NCI-H510A treated with DMSO at 0.1 percent for 48 hours (cell line): ENCODE measurements around the gene SCIMP.
"Not testable (repeated sequence)": the region's sequence is repeated elsewhere in the genome, so short reads cannot be mapped to it uniquely, and the experiment has no call there.

Experiments
- DNase-seq: peaks from one replicate; lab custom pipeline; 2025; lab: John Stamatoyannopoulos, UW

SCIMP gene

DNA sequence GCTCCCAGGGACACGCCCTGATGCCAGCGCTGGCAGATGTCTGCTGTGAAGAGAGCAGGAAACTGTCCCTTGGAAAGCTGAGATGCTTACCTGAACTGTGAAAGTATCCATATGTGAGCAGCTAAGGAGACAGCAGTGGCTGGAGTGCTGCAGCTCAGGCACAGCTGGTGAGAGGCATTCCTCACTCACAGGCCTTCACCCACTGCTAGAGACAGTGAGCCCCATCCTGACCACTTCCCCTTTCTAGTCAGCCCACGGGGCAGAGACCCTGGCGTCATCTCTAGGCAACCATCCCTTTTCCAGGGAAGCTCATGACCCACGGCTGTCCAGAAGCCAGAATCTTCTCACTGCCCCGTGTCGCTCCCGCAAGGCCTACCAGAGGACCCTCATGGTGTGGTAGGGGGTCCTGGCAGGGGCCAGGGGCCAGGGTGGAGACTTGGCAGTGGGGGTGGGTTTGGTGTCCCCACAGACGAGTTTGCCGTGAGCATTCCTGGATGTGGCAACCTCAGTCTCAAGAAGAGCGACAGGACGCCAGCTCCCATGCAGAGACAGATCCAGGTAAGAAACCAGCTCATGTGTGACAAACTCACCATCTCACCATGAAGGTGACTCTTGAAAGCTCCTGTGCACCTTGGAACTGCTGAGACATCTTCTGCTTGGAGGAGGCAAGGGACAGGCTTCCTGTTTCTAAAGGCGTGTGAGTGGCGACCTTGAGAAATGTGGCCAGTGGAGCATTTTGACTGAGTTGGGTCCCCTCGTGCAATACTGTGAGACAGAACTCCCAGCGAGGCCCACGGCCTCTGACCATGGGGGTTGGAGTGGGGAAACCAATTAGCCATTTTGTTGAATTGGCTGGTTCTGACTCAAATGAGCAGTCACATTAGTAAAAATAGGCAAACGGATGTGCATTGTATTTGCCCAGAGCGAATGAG, at the start of gene SCIMP:
SCIMP (minus strand) TSS at position 216 of the 932 bp plus-strand sequence; CDS start at position 111, 105 bp downstream.
- no peak for DNase-seq

DNA sequence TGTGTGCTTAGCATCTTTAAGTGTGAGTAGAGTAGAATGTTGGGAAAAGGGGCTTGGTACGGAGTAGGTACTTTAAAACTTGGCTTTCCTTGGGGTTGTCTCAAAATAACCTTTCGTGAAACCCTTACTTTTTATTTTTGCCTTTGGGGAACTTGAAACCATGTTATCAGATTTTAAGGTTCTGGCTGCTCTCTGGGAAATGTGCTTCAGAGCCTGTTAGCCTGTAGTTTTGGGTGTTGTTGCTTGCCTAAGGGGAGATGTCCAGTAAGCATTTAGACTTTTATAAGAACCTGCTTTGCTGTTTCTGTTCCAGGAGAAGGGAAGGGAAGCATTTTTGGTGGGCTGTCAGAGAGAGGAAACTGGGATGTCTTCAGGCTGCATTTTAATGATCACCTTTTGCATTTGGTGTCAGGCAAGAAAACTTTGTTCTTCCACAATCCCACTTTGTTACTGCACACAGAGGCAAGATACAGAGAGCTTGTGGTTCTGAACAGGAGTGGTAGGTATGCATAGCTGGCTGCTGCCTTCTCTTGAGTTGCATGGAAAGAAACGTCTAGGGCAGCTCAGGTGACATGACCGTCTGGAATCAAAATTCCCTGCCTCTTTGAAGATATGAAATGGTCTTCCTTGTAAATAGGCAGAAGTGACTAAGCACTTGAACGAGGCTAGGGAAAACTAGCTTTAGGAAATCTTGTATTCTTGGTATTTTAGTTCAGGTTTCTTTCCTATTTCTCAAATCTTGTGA, 49.1 kb upstream of the SCIMP start:
- no peak for DNase-seq

DNA sequence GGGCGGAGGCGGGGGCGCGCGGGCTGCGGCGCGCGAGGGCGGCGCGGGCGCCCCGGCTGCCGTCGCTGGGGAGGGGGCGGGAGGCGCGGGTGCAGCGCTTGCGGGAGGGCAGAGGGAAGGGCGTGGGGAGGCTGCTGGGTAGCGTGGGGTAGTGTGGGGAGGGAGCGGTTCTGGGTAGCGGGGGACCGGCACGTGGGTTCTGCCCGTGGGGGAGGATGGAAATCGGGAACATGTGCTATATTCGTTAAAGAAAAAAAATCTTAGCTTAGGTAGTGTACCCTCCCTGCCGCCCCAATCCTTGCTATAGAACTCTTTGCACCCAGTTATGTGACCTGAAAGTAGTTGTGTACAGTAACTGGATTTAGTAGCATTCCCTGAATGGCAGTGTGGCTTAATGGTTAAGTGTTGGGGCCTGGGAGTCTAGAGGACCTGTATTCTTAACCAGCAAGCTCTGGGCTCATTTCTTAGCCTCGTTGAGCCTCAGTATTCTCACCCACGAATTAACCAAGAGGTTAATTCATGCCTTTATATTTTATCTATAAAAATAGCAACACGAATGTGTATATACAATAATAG, 48.1 kb upstream of the SCIMP start:
- no peak for DNase-seq

DNA sequence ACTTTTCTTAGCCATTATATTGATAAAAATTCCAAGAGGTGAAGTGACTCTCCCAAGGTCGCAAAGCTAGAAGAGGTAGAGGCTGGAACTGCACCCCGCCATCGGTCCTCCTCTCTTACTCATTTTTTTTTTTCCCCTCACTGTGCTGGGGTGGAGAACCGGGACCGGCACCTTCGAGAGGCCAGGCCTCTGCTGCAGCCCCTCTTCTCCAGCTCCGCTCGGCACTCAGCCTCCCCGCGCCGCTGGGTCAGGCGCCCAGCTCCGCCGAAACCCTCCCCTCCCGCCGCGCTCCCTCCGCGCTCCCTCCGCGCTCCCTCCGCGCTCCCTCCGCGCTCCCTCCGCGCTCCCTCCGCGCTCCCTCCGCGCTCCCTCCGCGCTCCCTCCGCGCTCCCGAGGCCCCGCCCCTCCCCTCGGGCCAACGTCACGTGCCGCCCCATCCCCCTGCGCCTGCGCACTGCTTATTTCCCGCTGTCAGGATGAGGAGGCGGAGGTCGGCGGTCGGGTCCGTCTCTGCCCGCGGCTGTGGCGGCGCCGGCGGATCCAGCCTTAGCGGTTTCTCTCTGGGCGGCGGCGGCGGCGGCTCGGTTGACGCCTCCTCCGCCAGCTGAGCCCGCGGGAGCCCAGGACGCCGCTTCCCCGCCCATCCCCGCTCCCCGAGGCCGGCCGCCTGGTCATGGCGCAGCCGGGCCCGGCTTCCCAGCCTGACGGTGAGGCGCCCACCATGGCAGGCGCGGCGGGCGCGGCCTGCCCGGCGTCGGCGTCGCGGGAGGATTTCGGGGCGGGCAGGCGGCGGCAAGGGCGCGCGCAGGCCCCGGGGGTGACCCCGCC, 47.4 kb upstream of the SCIMP start, which contains the start of gene RABEP1:
RABEP1 (plus strand) TSS at position 471 of the 828 bp plus-strand sequence; CDS start at position 674, 203 bp downstream.
- DNase-seq, result peak; percentile 86

DNA sequence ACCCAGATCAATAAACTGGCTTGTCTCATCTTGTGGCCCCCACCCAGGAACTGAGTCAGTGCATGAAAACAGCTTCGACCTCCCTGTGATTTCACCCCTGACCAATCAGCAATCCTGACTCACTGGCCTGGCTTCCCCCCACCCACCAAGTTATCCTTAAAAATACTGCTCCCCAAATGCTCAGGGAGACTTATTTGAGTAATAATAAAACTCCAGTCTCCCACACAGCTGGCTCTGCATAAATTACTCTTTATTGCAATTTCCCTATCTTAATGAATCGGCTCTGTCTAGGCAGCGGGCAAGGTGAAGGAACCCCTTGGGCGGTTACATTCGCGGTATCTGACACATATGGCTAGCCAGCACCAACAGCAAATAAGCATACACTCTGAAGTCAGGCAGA, 37.7 kb upstream of the SCIMP start:
- DNase-seq, result no peak

DNA sequence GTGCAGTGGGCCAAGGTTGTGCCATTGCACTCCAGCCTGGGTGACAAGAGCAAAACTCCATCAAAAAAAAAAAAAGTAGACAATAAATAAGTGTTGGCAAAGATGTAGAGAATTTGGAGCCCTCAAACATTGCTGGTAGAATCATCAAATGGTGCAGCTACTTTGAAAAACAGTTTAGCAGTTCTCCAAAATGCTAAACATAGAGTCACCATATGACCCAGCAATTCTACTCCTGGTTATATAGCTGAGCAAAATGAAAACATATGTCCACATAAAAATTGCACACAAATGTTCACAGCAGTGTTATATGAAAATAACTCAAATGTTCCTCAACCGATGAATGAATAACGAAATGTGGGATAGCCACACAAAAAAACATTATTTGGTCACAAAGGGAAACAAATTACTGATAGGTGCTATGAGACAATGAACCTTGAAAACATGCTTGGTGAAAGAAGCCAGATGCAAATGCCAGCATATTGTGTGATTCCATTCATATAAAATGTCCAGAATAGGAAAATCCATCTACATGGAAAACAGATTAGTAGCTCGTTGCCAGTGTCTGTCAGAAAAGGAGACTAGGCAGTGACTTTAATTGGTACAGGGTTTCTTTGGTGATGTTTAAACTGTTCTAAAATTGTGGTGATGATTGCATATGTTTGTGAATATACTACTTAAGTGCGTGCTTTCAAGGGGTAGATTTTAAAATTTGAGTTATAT, 34.7 kb upstream of the SCIMP start:
- no peak for DNase-seq

DNA sequence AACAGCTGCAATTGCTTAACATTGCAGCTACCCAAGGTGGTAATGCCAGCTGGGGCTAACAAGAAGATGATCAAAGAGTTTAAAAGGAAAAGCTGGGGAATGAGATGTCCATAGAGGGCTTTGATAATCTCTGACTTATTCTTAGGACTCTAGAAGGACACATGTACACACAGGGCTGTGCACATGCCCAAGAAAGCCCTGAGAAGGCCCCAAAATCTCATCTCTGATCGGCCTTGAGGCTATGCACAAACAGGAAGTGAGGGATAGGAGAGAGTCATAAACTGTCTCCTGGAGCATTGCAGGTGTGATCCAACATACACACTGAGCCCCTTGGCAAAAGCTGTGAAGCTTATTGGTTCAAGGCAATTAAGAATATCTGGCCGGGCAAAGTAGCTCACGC, 30.2 kb upstream of the SCIMP start:
- DNase-seq, result no peak

DNA sequence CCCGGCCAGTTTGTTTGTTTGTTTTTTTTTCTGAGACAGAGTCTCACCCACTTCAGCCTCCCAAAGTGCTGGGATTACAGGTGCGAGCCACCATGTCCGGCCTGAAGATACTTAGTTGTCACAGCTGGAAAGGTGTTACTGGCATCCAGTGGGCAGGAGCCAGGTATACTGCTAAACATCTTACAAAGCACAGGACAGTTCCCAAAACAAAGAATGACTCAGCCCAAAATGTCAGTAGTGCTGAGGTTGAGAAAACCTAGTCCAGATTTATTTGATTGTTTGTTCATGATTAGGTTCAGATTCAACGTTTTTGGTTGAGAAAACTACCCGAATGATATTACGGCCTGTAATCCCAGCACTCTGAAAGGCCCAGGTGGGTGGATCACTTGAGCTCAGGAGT, 28.8 kb upstream of the SCIMP start:
- no peak for DNase-seq

DNA sequence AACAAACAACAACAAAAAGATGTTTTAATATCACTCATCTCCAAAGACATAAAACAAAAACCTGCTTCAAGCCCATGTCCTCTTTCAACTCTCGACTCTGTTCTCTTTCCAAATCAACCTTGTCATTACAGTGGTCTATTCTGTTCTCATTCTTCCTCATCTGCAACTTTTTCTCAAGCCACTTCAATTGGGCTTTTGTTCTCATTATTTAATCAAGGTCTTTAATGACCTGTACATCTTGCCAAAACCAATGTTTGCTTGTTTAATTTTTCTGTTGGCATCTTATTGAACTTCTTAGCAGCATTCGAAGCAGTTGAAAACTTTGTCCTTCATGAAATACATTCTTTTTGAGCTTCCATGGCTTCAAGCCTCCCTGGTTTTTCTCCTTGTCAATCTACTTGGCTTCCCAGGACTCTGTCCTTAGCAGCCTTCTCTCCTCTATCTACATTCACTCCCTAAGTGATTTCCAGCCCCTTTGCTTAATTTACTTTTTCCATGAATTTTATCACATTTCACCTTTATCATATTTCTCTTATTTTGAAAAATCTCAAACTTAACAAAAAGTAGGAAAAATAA, 27.8 kb upstream of the SCIMP start:
- no peak for DNase-seq

DNA sequence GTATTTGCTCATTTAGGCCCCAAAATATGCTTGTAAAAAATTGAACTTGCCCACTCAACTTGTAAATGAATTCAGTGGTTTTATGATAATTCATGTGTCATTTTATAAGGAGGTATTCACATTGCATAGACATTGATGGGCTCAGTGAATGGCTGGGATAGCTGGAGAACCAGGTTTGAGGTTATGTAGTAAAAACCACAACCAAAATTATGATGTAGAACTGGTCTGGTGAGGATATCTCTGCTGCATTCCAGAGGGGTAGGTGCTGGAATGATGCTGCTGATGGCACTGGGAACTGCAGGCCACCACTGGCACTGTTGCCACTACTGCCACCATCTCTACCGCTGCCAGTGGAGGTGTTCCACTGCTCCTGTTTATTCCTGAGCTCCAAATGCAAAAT, 25.9 kb upstream of the SCIMP start:
- no peak for DNase-seq

DNA sequence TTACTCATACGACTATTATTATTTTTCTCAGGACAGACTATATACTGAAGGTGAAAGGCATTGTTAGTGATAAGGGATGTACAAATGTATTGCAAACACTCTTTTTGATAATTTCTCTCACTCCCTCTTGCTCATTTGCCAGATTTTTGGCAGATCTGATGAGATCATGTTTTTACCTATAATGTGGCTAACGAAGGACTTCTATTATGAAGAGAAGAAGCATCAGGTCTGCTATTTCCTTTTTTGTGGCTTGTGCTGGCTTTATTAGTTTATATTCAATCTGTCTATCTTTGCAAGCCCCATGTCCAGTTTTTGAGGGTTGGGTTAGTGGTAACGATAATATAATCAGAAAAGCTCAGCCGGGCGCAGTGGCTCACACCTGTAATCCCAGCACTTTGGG, 22.5 kb upstream of the SCIMP start:
- DNase-seq, result no peak

DNA sequence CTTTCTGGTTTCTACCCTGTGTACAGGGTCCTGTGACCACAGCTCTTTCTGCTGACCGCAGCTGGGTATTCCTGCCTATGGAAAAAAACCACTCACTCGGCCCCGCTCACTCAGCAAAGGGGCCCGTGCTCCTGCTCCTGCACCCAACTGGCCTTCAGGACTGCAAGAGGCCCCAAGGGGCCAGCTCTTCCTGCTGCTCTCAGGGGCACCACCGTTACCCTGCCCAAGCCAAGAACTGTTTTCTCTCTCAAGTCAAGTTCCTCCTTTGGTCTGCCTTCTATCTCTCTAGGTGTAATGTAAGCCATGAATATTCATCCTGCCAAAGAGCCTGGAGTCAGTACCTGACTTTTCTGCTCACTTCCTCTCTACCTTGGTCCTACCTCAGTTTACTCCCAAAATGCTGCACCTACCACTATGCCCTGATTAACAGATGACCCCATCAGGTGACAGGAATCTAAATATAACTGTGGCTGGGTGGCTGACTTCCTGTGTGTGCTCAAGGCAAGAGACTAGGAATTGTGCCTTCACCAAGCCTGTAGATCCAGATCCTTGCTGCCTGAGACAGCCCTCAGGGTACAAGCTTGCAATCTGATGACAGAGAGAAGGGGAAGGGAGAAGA, 20.4 kb upstream of the SCIMP start:
- DNase-seq, result no peak

DNA sequence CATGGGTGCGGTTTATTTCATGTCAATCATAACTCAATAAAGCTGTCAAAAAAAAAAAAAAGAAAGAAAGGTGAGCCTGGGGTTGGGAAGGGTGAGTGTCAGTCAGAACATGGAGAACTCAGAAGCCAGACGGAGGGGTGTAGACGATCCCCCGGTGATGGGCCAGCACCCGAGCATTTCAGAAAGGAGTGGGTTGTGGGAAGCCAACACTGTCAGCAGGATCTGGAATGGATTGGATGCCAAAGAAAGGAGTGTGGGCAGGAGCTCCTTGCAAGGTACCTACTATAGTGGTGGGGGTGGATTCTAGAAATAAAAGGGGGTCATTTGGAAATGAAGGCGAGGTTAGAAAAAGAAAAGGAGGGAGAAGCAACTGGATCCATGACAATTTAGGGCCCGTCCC, 19.8 kb upstream of the SCIMP start:
- no peak for DNase-seq

DNA sequence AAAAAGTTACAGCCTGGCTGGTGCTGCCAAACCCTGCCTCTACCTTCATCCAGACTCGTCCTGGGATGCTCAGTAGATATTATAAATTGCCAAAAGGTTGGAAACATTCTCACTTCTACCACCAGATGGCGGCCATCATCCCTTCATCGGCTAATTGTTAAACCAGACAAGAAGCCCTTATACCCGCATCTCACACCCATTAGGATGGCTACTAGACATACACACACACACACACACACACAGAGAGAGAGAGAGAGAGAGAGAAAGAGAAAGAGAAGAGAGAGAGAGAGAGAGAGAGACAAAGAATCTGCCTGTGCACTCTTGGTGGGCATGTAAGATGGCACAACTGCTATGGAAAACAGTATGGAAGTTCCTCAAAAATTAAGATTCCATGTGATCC, 15.0 kb upstream of the SCIMP start:
- DNase-seq, result peak; percentile 67

DNA sequence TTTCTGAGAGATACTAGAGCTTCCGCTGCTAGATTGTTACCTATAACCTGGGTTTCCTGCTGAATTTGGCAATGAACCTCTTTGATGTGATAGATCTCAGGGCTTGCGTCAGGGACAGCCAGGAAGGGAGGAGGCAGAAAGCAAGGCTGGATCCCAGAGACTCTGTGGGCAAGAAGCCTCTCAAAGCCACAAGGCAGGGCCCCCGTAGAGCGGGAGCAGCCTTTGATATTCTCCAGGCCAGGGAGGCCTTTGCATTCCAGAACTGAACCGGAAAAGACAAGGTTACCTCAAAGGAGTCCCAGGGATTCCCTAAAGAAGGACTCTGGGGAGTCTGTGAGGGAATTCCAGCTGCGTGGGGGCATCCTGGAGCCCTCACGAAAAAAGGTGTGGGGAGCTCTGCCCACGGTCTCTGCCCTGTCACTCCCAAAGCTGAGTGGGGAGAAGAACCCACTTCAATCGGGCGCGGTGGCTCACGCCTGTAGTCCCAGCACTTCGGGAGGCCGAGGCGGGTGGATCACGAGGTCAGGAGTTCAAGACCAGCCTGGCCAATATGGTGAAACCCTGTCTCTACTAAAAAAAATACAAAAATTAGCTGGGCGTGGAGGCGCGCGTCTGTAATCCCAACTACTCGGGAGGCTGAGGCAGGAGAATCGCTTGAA, 14.3 kb upstream of the SCIMP start:
- DNase-seq, result no peak

DNA sequence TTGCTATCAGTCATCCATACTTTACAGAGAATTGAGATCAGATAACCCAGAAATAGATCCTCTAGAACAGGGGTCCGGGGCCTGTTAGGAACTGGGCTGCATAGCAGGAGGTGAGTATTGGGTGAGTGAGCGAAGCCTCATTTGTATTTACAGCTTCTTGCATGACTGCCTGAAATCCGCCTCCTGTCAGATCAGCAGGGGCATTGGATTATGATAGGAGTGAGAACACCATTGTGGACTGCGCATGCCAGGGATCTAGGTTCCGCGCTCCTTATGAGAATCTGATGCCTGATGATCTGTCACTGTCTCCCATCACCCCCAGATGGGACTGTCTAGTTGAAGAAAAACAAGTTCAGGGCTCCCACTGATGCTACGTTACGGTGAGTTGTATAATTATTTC, 13.0 kb upstream of the SCIMP start:
- DNase-seq, result no peak

DNA sequence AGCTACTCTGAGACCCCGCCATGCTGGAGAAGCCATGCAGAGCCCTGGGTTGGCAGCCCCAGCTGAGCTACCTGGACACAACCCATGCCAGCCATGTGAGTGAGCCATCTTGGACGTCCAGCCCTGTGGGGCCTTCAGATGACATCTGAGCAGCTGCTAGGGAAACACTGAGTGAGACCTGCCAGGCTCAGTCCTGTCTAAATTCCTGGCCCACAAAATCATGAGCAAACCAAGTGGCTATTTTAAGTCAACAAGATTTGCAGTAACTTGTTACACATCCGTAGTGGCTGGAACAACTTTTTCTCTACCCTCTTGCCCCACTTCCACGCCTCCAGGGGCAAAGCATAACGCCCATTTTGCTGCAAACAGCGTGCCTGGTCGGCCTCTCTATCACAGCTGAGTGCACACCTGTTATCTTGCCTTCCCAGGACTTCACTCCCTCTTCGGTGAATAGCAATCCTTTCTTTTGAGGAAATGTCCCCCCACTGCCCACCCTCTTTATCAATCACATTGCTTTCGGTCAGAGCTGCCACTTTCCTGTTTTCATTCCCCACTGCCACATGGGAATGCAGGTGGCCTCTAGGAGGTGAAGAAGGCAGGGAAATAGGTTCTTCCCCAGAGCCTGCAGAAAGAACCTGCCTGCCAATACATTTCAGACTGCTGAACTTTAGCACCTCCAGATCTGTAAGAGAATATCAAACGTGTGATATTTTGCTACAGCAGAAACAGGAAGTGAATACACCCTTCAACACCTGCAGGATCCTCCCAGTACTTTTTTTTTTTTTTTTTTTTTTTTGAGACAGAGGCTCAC, 7.4 kb upstream of the SCIMP start:
- DNase-seq, result no peak

DNA sequence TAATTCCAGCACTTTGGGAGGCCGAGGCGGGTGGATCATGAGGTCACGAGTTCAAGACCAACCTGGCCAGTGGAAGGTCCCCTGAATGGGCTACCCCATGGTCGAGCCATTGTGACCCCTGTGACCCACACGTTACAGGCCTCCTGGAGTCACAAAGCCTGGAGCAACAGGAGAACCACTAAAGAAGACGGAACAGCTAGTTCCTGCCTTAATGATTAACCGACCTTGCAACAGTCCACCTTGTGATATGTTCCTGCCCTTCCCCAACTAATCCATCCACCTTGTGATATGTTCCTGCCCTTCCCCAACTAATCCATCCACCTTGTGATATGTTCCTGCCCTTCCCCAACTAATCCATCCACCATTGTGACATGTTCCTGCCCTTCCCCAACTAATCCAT, 5.1 kb upstream of the SCIMP start:
- not testable (repeated sequence) for DNase-seq

DNA sequence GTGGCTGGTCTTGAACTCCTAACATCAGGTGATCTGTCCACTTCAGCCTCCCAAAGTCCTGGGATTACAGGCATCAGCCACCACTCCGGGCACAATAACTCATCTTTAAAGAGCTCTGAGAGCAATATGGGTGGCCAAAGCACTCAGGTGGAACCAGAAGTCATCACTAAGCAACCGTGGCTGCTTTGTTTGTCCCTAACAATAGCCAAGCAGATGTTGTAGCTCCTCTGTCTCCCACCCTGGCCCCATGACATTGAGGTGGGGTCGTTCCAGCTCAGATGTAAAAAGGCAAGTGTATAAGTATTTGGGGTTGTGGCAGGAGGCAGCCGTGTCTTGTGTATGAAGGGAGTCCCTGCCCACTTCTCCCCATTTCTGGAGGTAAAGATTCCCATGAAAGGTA, 3.7 kb upstream of the SCIMP start:
- no peak for DNase-seq
